GM12875 (cell line): ENCODE results near the gene KCNC3.
A peak's percentile ranks its signal among the peaks of the same experiment; 100 is the strongest.

Experiments
- H3K4me3 ChIP-seq: one replicate; pipeline ENCODE4 v1.5.1; 2011; ENCODE audit warnings: low read depth, low read length, control low read depth
- CTCF ChIP-seq: IDR thresholded peaks from 2 replicates; pipeline ENCODE4 v1.5.1; 2011; ENCODE audit warnings: low read depth, mild to moderate bottlenecking, control low read depth, inconsistent platforms, low read length, moderate library complexity, borderline replicate concordance; ENCODE audit not compliant: insufficient read depth

KCNC3 gene

GRCh38 chr19:50328873-50329145 lies 368 bp downstream of the KCNC3 start:
- no peak overlapping the region for H3K4me3 ChIP-seq
- peak; percentile 27; the same call in 1 of the 2 replicates for TF ChIP-seq CTCF

- TF ChIP-seq CTCF, result peak; percentile 39; the same call in 1 of the 2 replicates
- H3K4me3 ChIP-seq, result peak overlapping the region; percentile 36
These were observed 829 bp downstream of the KCNC3 start for GRCh38 chr19:50328224-50328872.

- H3K4me3 ChIP-seq, result no peak overlapping the region
- TF ChIP-seq CTCF, result no peak
These were observed 1.5 kb downstream of the KCNC3 start for GRCh38 chr19:50327461-50328223.

GRCh38 chr19:50327013-50327412 lies 2.2 kb downstream of the KCNC3 start:
- no peak overlapping the region for H3K4me3 ChIP-seq

GRCh38 chr19:50326101-50326664 lies 3.0 kb downstream of the KCNC3 start:
- TF ChIP-seq CTCF, result no peak
- no peak overlapping the region for H3K4me3 ChIP-seq

More at GRCh38 chr19:50327013-50327412, 2.2 kb downstream of the KCNC3 start:
- no peak for TF ChIP-seq CTCF

- H3K4me3 ChIP-seq, result no peak overlapping the region
- TF ChIP-seq CTCF, result no peak
These were observed 3.7 kb downstream of the KCNC3 start for GRCh38 chr19:50325310-50326100.
